Liver (tissue), 9 donors: ENCODE measurements around the gene SLC25A13. TPM values are rescaled to one million over a fixed set of nuclear protein-coding genes. Genes with fewer than 3 reads are reported as not detected.
"Not testable (repeated sequence)": the region's sequence is repeated elsewhere in the genome, so short reads cannot be mapped to it uniquely, and the experiment has no call there.

Source experiments
- DNase-seq: peaks from one replicate; pipeline ENCODE4 v3.0.0-alpha.2; 2017; ENCODE audit warnings: low spot score
- H3K27ac ChIP-seq, 2 donors: one replicate each; pipeline ENCODE4 v1.7.0; 2013; ENCODE audit warnings: inconsistent platforms in 2 of 2, low read length in 2 of 2, control low read depth in 1 of 2, low read depth in 1 of 2, mild to moderate bottlenecking in 1 of 2
- H3K27me3 ChIP-seq, 4 donors: one replicate each; pipeline versions ENCODE4 v1.6.1 to v1.7.0; 2013; ENCODE audit warnings: low read length in 3 of 4, inconsistent platforms in 1 of 4, mild to moderate bottlenecking in 1 of 4, moderate library complexity in 1 of 4; ENCODE audit not compliant: control insufficient read depth in 4 of 4, insufficient read depth in 4 of 4
- H3K36me3 ChIP-seq, 4 donors: one replicate each; pipeline versions ENCODE4 v1.6.1 to v1.7.0; 2013; ENCODE audit warnings: low read length in 3 of 4, mild to moderate bottlenecking in 3 of 4, low read depth in 1 of 4, moderate library complexity in 1 of 4; ENCODE audit not compliant: control insufficient read depth in 4 of 4, insufficient read depth in 3 of 4
- H3K4me1 ChIP-seq, 4 donors: one replicate each; pipeline versions ENCODE4 v1.6.1 to v1.7.0; 2013; ENCODE audit warnings: low read length in 3 of 4, mild to moderate bottlenecking in 3 of 4, moderate library complexity in 1 of 4; ENCODE audit not compliant: control insufficient read depth in 4 of 4, insufficient read depth in 4 of 4
- H3K4me3 ChIP-seq, 3 donors: one replicate each; pipeline versions ENCODE4 v1.6.1 to v1.7.0; 2013; ENCODE audit warnings: low read length in 3 of 3, control low read depth in 1 of 3, low read depth in 1 of 3, mild to moderate bottlenecking in 1 of 3
- H3K9ac ChIP-seq, 2 donors: one replicate each; pipeline ENCODE4 v1.7.0; 2013; ENCODE audit warnings: low read length in 2 of 2, mild to moderate bottlenecking in 2 of 2, moderate library complexity in 2 of 2, control low read depth in 1 of 2, low read depth in 1 of 2
- H3K9me3 ChIP-seq, 4 donors: one replicate each; pipeline versions ENCODE4 v1.6.1 to v1.7.0; 2013; ENCODE audit warnings: low read length in 3 of 4; ENCODE audit not compliant: control insufficient read depth in 4 of 4
- EGR1 ChIP-seq, 2 donors: IDR thresholded peaks; 2 replicates each; pipeline ENCODE4 v1.6.1; 2016 to 2018; ENCODE audit warnings: antibody characterized with exemption in 2 of 2, low read depth in 2 of 2
- FOXA1 ChIP-seq: IDR thresholded peaks from 2 replicates; pipeline ENCODE4 v1.6.1; 2016; ENCODE audit warnings: antibody characterized with exemption
- FOXA2 ChIP-seq: IDR thresholded peaks from 2 replicates; pipeline ENCODE4 v1.6.1; 2016; ENCODE audit warnings: antibody characterized with exemption
- GABPA ChIP-seq, 2 donors: IDR thresholded peaks in 1 of 2; conservative IDR thresholded peaks in 1 of 2; 2 replicates each; pipeline ENCODE4 v1.6.1; 2016; ENCODE audit warnings: antibody characterized with exemption in 2 of 2, mild to moderate bottlenecking in 1 of 2, moderate library complexity in 1 of 2
- HNF4A ChIP-seq, 2 donors: conservative IDR thresholded peaks; 2 replicates each; pipeline ENCODE4 v1.6.1; 2016; ENCODE audit warnings: antibody characterized with exemption in 2 of 2, mild to moderate bottlenecking in 2 of 2
- HNF4G ChIP-seq: IDR thresholded peaks from 2 replicates; pipeline ENCODE4 v1.6.1; 2016; ENCODE audit warnings: antibody characterized with exemption
- JUND ChIP-seq, 2 donors: IDR thresholded peaks; 2 replicates each; pipeline ENCODE4 v1.6.1; 2016; ENCODE audit warnings: antibody characterized with exemption in 2 of 2
- NR2F2 ChIP-seq: IDR thresholded peaks from 2 replicates; pipeline ENCODE4 v1.6.1; 2016; ENCODE audit warnings: antibody characterized with exemption
- RAD21 ChIP-seq, 2 donors: IDR thresholded peaks; 2 replicates each; pipeline ENCODE4 v1.6.1; 2016; ENCODE audit warnings: antibody characterized with exemption in 2 of 2, mild to moderate bottlenecking in 2 of 2
- RXRA ChIP-seq, 2 donors: IDR thresholded peaks; 2 replicates each; pipeline ENCODE4 v1.6.1; 2017 to 2018; ENCODE audit warnings: antibody characterized with exemption in 2 of 2, mild to moderate bottlenecking in 1 of 2
- SP1 ChIP-seq: IDR thresholded peaks from 2 replicates; pipeline ENCODE4 v1.6.1; 2018; ENCODE audit warnings: antibody characterized with exemption, mild to moderate bottlenecking
- TAF1 ChIP-seq: conservative IDR thresholded peaks from 2 replicates; pipeline ENCODE4 v1.6.1; 2016; ENCODE audit warnings: antibody characterized with exemption, mild to moderate bottlenecking
- YY1 ChIP-seq: IDR thresholded peaks from 2 replicates; pipeline ENCODE4 v1.6.1; 2016; ENCODE audit warnings: antibody characterized with exemption, mild to moderate bottlenecking
- WGBS: extraction: QIAGEN DNeasy Blood & Tissue Kit; methylation state at CpG from one replicate; pipeline ENCODE4 v1.1.7; 2013; 5-methylcytosine and 5-hydroxymethylcytosine counted together
- polyA plus RNA-seq, 2 donors: library from polyadenylated mRNA; stranded (reverse) in 1 of 2; unstranded in 1 of 2; fragments of 200-250 nt in 1 of 2; fragments of >200 nt in 1 of 2; fragmentation: Nextera tagmentation in 1 of 2; extraction: Ambion mirVana in 1 of 2; gene quantifications; one replicate each; pipeline versions ENCODE4 v1.2.1 to v1.2.3, GENCODE V29; 2013 to 2015
- total RNA-seq, 2 donors: library from RNA; depleted of rRNA; stranded (reverse); fragments of >200 nt; gene quantifications; one replicate each; pipeline ENCODE4 v1.2.3, GENCODE V29; 2014
- TF ChIP-seq, protein P1 (sequence below): IDR thresholded peaks from 2 replicates; pipeline ENCODE4 v1.6.1; 2016; ENCODE audit warnings: antibody characterized with exemption, mild to moderate bottlenecking
- TF ChIP-seq, protein P2 (sequence below): IDR thresholded peaks from 2 replicates; pipeline ENCODE4 v1.6.1; 2016; ENCODE audit warnings: antibody characterized with exemption
- TF ChIP-seq, protein P3 (sequence below): fragments of 150-350 bp; IDR thresholded peaks from 2 replicates; pipeline ENCODE4 v1.5.1; 2017; ENCODE audit warnings: improper control_type of control experiment, low read depth, low read length; ENCODE audit not compliant: missing input control
- TF ChIP-seq, protein P4 (sequence below): IDR thresholded peaks from 2 replicates; pipeline ENCODE4 v1.6.1; 2016; ENCODE audit warnings: antibody characterized with exemption
- TF ChIP-seq, protein P5 (sequence below): IDR thresholded peaks from 2 replicates; pipeline ENCODE4 v1.6.1; 2016; ENCODE audit warnings: antibody characterized with exemption
- donor health status: healthy.
- donor health status: healthy.
- donor health status: healthy.
- donor health status: healthy.
- donor health status: healthy.

Gene SLC25A13
- total and polyA plus RNA-seq, 4 donors = 45.6 to 116 (median 63.9) TPM

DNA sequence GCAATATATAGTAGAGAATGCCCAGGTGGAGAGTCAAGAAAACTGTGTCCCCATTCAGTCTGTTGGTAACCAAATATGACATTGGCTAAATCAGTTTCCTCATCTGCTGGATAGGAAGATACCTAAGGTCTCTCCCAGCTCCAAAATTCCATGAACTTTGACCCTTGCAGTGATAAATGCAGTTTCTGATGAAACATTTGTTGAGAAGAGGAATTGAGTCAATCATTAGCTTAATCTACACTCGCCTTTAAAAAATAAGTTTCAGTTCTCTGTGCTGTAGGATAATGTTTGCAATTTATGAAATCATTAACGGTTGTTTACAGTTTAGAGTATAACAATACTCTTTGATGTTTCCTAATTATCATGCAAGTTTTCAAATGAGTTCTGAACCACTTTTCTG is 38.0 kb upstream of the SLC25A13 start:
- peak in 1 of 2 donors; percentile 57 for TF ChIP-seq EGR1 (IDR thresholded peaks at IDR 0.05; ENCODE audit: low read depth in 2 of 2)
- TF ChIP-seq, protein P1, sequence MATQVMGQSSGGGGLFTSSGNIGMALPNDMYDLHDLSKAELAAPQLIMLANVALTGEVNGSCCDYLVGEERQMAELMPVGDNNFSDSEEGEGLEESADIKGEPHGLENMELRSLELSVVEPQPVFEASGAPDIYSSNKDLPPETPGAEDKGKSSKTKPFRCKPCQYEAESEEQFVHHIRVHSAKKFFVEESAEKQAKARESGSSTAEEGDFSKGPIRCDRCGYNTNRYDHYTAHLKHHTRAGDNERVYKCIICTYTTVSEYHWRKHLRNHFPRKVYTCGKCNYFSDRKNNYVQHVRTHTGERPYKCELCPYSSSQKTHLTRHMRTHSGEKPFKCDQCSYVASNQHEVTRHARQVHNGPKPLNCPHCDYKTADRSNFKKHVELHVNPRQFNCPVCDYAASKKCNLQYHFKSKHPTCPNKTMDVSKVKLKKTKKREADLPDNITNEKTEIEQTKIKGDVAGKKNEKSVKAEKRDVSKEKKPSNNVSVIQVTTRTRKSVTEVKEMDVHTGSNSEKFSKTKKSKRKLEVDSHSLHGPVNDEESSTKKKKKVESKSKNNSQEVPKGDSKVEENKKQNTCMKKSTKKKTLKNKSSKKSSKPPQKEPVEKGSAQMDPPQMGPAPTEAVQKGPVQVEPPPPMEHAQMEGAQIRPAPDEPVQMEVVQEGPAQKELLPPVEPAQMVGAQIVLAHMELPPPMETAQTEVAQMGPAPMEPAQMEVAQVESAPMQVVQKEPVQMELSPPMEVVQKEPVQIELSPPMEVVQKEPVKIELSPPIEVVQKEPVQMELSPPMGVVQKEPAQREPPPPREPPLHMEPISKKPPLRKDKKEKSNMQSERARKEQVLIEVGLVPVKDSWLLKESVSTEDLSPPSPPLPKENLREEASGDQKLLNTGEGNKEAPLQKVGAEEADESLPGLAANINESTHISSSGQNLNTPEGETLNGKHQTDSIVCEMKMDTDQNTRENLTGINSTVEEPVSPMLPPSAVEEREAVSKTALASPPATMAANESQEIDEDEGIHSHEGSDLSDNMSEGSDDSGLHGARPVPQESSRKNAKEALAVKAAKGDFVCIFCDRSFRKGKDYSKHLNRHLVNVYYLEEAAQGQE = peak; percentile 67
- TF ChIP-seq, protein P2, sequence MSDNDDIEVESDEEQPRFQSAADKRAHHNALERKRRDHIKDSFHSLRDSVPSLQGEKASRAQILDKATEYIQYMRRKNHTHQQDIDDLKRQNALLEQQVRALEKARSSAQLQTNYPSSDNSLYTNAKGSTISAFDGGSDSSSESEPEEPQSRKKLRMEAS = peak; percentile 89
- peak; percentile 56 for TF ChIP-seq FOXA2
- TF ChIP-seq SP1 = peak; percentile 89
- TF ChIP-seq GABPA (IDR thresholded peaks at IDR 0.05 in 1 of 2, conservative IDR thresholded peaks at IDR 0.05 in 1 of 2) = peak in 1 of 2 donors; percentile 65
- peak; percentile 98 to 99 for TF ChIP-seq HNF4A (conservative IDR thresholded peaks at IDR 0.05)
- TF ChIP-seq, protein P3, sequence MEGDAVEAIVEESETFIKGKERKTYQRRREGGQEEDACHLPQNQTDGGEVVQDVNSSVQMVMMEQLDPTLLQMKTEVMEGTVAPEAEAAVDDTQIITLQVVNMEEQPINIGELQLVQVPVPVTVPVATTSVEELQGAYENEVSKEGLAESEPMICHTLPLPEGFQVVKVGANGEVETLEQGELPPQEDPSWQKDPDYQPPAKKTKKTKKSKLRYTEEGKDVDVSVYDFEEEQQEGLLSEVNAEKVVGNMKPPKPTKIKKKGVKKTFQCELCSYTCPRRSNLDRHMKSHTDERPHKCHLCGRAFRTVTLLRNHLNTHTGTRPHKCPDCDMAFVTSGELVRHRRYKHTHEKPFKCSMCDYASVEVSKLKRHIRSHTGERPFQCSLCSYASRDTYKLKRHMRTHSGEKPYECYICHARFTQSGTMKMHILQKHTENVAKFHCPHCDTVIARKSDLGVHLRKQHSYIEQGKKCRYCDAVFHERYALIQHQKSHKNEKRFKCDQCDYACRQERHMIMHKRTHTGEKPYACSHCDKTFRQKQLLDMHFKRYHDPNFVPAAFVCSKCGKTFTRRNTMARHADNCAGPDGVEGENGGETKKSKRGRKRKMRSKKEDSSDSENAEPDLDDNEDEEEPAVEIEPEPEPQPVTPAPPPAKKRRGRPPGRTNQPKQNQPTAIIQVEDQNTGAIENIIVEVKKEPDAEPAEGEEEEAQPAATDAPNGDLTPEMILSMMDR = no peak
- peak; percentile 86 for TF ChIP-seq NR2F2
- no peak for TF ChIP-seq TAF1
- TF ChIP-seq, protein P4, sequence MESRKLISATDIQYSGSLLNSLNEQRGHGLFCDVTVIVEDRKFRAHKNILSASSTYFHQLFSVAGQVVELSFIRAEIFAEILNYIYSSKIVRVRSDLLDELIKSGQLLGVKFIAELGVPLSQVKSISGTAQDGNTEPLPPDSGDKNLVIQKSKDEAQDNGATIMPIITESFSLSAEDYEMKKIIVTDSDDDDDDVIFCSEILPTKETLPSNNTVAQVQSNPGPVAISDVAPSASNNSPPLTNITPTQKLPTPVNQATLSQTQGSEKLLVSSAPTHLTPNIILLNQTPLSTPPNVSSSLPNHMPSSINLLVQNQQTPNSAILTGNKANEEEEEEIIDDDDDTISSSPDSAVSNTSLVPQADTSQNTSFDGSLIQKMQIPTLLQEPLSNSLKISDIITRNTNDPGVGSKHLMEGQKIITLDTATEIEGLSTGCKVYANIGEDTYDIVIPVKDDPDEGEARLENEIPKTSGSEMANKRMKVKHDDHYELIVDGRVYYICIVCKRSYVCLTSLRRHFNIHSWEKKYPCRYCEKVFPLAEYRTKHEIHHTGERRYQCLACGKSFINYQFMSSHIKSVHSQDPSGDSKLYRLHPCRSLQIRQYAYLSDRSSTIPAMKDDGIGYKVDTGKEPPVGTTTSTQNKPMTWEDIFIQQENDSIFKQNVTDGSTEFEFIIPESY = peak; percentile 83
- TF ChIP-seq YY1 = peak; percentile 69
- peak; percentile 74 to 89 for TF ChIP-seq JUND (IDR thresholded peaks at IDR 0.05)
- TF ChIP-seq, protein P5, sequence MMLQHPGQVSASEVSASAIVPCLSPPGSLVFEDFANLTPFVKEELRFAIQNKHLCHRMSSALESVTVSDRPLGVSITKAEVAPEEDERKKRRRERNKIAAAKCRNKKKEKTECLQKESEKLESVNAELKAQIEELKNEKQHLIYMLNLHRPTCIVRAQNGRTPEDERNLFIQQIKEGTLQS = peak; percentile 86
- peak; percentile 68 to 73 for TF ChIP-seq RAD21 (IDR thresholded peaks at IDR 0.05)
- TF ChIP-seq RXRA (IDR thresholded peaks at IDR 0.05) = peak; percentile 86 to 91
- TF ChIP-seq HNF4G = peak; percentile 86
- peak; percentile 70 for TF ChIP-seq FOXA1
- Histone ChIP-seq H3K36me3 (no peaks in the 10 kb centered on the region), H3K9ac (peak overlapping the region in 1 of 2 donors; percentile 16), H3K27ac (peak overlapping the region; percentile 34 to 41), H3K9me3 (no peaks in the 10 kb centered on the region), H3K27me3 (no peaks in the 10 kb centered on the region), H3K4me1 (peaks cover 0 to 11% (median 4%) of the 10 kb centered on the region in 4 donors), H3K4me3 (no peak overlapping the region)
- no peak for DNase-seq
- 29% methylated on average over 2 of the region's 2 CpGs for WGBS

DNA sequence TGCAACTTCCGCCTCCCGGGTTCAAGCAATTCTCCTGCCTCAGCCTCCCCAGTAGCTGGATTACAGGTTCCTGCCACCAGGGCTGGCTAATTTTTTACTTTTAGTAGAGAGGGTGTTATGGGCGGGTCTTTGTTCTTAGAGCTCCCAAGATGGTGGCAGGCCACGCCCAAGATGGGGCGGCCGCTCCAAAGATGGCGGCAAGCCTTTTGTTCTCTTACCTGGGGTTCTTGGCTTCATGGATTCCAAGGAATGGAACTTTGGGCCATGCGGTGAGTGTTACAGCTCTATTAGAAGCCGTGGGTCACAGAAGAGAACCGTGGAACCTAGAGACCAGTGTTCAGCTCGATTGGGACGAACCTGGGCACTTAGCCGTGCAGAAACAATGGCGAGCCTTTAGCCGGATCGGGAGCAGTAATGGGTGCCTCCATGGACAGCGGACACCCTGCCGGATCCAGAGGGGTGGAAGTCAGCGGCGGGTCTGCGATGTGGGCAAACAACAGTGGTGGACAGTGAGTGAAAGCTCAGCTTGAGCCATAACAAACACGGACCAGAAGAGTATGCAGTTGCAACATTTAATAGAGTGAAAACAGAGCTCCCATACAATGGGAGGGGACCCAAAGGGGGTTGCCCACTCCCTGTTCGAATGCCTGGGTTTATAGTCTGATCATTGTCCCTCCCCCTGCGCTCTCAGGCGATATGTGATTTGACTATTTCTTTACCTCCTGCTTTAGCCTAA is 36.5 kb upstream of the SLC25A13 start:
- not testable (repeated sequence) for H3K9me3 ChIP-seq, DNase-seq, H3K36me3 ChIP-seq, H3K27me3 ChIP-seq, H3K27ac ChIP-seq, H3K9ac ChIP-seq, H3K4me3 ChIP-seq
- WGBS = 95% methylated on average over 25 of the region's 25 CpGs
- H3K4me1 ChIP-seq = peaks cover 0 to 11% (median 4%) of the 10 kb centered on the region in 4 donors
